Effector memory CD8-positive, alpha-beta T cell (primary cell): ENCODE results near the gene RPS15.
A peak's percentile ranks its signal among the peaks of the same experiment; 100 is the strongest.

ENCODE experiments used
- ATAC-seq: fragments of 150-1000 bp; cut with Tn5 transposase; replicated peaks from 2 replicates; pipeline ENCODE4 v1.10.0; 2021; ENCODE audit warnings: mild to moderate bottlenecking, moderate library complexity
- DNase-seq, 3 experiments: peaks; one replicate each; pipeline ENCODE4 v3.0.0; 2021
- H3K27ac Mint-ChIP-seq, 2 donors: one replicate each; pipeline ENCODE4 v1.8.0; 2022; ENCODE audit warnings: mild to moderate bottlenecking in 2 of 2, mixed read lengths in 2 of 2, moderate library complexity in 2 of 2
- H3K27me3 Mint-ChIP-seq, 2 donors: one replicate each; pipeline ENCODE4 v1.8.0; 2022; ENCODE audit warnings: mixed read lengths in 2 of 2
- H3K36me3 Mint-ChIP-seq: one replicate; pipeline ENCODE4 v1.8.0; 2022; ENCODE audit warnings: mild to moderate bottlenecking, moderate library complexity, mixed read lengths; ENCODE audit not compliant: insufficient read depth
- H3K4me1 Mint-ChIP-seq, 2 donors: one replicate each; pipeline ENCODE4 v1.8.0; 2022; ENCODE audit warnings: low read depth in 2 of 2, mixed read lengths in 2 of 2
- H3K4me3 Mint-ChIP-seq, 2 donors: one replicate each; pipeline ENCODE4 v1.8.0; 2022; ENCODE audit warnings: mild to moderate bottlenecking in 2 of 2, mixed read lengths in 2 of 2, moderate library complexity in 2 of 2
- H3K9me3 Mint-ChIP-seq, 2 donors: one replicate each; pipeline ENCODE4 v1.8.0; 2022; ENCODE audit warnings: mixed read lengths in 2 of 2
- total RNA-seq, 9 experiments: gene quantifications; one replicate each; lab custom pipeline; 2026; lab: John Stamatoyannopoulos, UW

RPS15 gene
- 268 to 430 (median 369) reads per million in 9 experiments for total RNA-seq

GRCh38 chr19:1438035-1438932 lies at the start of gene RPS15:
RPS15 (plus strand) TSS chr19:1438396; CDS start chr19:1438426, 30 bp downstream.
- peak; percentile 95 to 96 (median 95) for DNase-seq
- Mint-ChIP-seq H3K4me3 (peak within 1 kb of the TSS; percentile 98 to 99), H3K4me1 (peaks cover 23 to 26% of the 10 kb centered on the region in 2 donors), H3K36me3 (peaks cover 74% of the 10 kb centered on the region), H3K27ac (peak within 1 kb of the TSS; percentile 100), H3K9me3 (no peaks in the 10 kb centered on the region), H3K27me3 (no peaks in the 10 kb centered on the region)
- peak; percentile 83 for ATAC-seq

GRCh38 chr19:1388637-1389026 lies 49.6 kb upstream of the RPS15 start:
- Mint-ChIP-seq H3K9me3 (no peaks in the 10 kb centered on the region), H3K4me1 (peaks cover 14 to 19% of the 10 kb centered on the region in 2 donors), H3K27ac (no peak overlapping the region), H3K27me3 (peaks cover under 1 to 1% of the 10 kb centered on the region in 2 donors), H3K36me3 (peaks cover 48% of the 10 kb centered on the region), H3K4me3 (no peak overlapping the region)
- DNase-seq, result no peak
- ATAC-seq, result no peak

- ATAC-seq, result no peak
- no peaks in the 10 kb centered on the region for H3K27me3 Mint-ChIP-seq
- H3K9me3 Mint-ChIP-seq, result no peaks in the 10 kb centered on the region
- DNase-seq, result no peak
- H3K36me3 Mint-ChIP-seq, result peaks cover 41% of the 10 kb centered on the region
- peaks cover 12 to 16% of the 10 kb centered on the region in 2 donors for H3K4me1 Mint-ChIP-seq
- no peak overlapping the region for H3K27ac Mint-ChIP-seq
- no peak overlapping the region for H3K4me3 Mint-ChIP-seq
Measured at GRCh38 chr19:1389033-1389940, 48.9 kb upstream of the RPS15 start.

GRCh38 chr19:1390890-1391423 lies 47.2 kb upstream of the RPS15 start:
- Mint-ChIP-seq H3K27ac (no peak overlapping the region), H3K36me3 (peaks cover 39% of the 10 kb centered on the region), H3K4me3 (no peak overlapping the region), H3K4me1 (peaks cover 8 to 10% of the 10 kb centered on the region in 2 donors), H3K9me3 (no peaks in the 10 kb centered on the region), H3K27me3 (no peaks in the 10 kb centered on the region)
- ATAC-seq (no peak), DNase-seq (no peak)

GRCh38 chr19:1392407-1392806 lies 45.8 kb upstream of the RPS15 start:
- no peak overlapping the region for H3K27ac Mint-ChIP-seq
- H3K36me3 Mint-ChIP-seq, result peaks cover 40% of the 10 kb centered on the region

GRCh38 chr19:1392939-1393530 lies 45.2 kb upstream of the RPS15 start:
- H3K4me1 Mint-ChIP-seq, result peaks cover 0 to 5% of the 10 kb centered on the region in 2 donors
- H3K27me3 Mint-ChIP-seq, result no peaks in the 10 kb centered on the region
- H3K27ac Mint-ChIP-seq, result no peak overlapping the region
- H3K9me3 Mint-ChIP-seq, result no peaks in the 10 kb centered on the region
- H3K36me3 Mint-ChIP-seq, result peaks cover 40% of the 10 kb centered on the region
- no peak for ATAC-seq
- no peak for DNase-seq
- no peak overlapping the region for H3K4me3 Mint-ChIP-seq

More at GRCh38 chr19:1392407-1392806, 45.8 kb upstream of the RPS15 start:
- no peak overlapping the region for H3K4me3 Mint-ChIP-seq
- H3K9me3 Mint-ChIP-seq, result no peaks in the 10 kb centered on the region
- H3K4me1 Mint-ChIP-seq, result peaks cover 0 to 5% of the 10 kb centered on the region in 2 donors
- H3K27me3 Mint-ChIP-seq, result no peaks in the 10 kb centered on the region
- no peak for DNase-seq
- ATAC-seq, result no peak

GRCh38 chr19:1393841-1394240 lies 44.4 kb upstream of the RPS15 start:
- no peak overlapping the region for H3K27ac Mint-ChIP-seq
- H3K4me1 Mint-ChIP-seq, result peaks cover 0 to 7% of the 10 kb centered on the region in 2 donors
- H3K4me3 Mint-ChIP-seq, result no peak overlapping the region
- DNase-seq, result no peak
- no peak for ATAC-seq
- no peaks in the 10 kb centered on the region for H3K27me3 Mint-ChIP-seq
- H3K9me3 Mint-ChIP-seq, result no peaks in the 10 kb centered on the region
- peaks cover 40% of the 10 kb centered on the region for H3K36me3 Mint-ChIP-seq

GRCh38 chr19:1394252-1395193 lies 43.7 kb upstream of the RPS15 start:
- Mint-ChIP-seq H3K36me3 (peaks cover 37% of the 10 kb centered on the region), H3K4me3 (no peak overlapping the region), H3K27me3 (no peaks in the 10 kb centered on the region), H3K27ac (no peak overlapping the region), H3K9me3 (no peaks in the 10 kb centered on the region), H3K4me1 (peaks cover 0 to 7% of the 10 kb centered on the region in 2 donors)
- ATAC-seq (no peak), DNase-seq (no peak)

GRCh38 chr19:1395194-1396018 lies 42.8 kb upstream of the RPS15 start:
- no peaks in the 10 kb centered on the region for H3K9me3 Mint-ChIP-seq
- DNase-seq (no peak), ATAC-seq (no peak)

GRCh38 chr19:1396019-1396767 lies 42.0 kb upstream of the RPS15 start:
- peaks cover 0 to 5% of the 10 kb centered on the region in 2 donors for H3K4me1 Mint-ChIP-seq

More at GRCh38 chr19:1395194-1396018, 42.8 kb upstream of the RPS15 start:
- Mint-ChIP-seq H3K27me3 (no peaks in the 10 kb centered on the region), H3K36me3 (peaks cover 32% of the 10 kb centered on the region), H3K4me1 (peaks cover 0 to 6% of the 10 kb centered on the region in 2 donors), H3K4me3 (no peak overlapping the region), H3K27ac (no peak overlapping the region)

More at GRCh38 chr19:1396019-1396767, 42.0 kb upstream of the RPS15 start:
- ATAC-seq, result no peak
- no peak overlapping the region for H3K4me3 Mint-ChIP-seq
- H3K27ac Mint-ChIP-seq, result peak overlapping the region in 1 of 2 donors; percentile 15
- no peaks in the 10 kb centered on the region for H3K9me3 Mint-ChIP-seq
- no peak for DNase-seq
- no peaks in the 10 kb centered on the region for H3K27me3 Mint-ChIP-seq
- H3K36me3 Mint-ChIP-seq, result peaks cover 27% of the 10 kb centered on the region
